GM19238 (cell line): ENCODE data around the gene MAP4K4.

ENCODE experiments used
- DNase-seq: peaks from one replicate; pipeline ENCODE4 v3.0.0; 2011; ENCODE audit warnings: low spot score; ENCODE audit not compliant: insufficient read length

MAP4K4 gene

DNA sequence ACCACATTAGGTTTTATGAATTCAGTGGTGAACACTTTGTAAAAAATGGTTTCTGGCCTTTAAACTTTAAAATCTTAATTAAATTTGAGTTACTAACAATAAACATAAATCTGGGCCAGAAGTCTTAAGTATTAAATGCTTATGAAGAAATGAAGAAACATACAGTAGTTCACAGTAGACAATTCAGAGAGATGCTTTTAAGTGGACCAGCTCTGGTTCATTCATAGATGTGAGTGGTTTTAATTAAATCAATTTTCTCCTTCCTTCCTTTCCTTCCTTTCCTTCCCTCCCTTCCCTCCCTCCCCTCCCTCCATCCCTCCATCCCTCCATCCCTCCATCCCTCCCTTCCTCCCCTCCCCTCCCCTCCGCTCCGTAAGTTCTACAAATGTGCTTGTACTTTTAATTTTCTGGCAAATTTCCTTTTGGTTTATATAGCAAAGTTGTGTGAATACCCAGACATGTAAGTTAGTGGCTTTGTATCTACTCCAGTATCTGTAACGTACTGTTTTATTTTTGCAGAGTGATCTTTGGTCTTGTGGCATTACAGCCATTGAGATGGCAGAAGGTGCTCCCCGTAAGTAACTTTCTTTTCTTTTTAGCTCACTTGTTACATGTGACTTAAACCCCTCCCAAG lies 136.5 kb downstream of the MAP4K4 start:
- no peak for DNase-seq

DNA sequence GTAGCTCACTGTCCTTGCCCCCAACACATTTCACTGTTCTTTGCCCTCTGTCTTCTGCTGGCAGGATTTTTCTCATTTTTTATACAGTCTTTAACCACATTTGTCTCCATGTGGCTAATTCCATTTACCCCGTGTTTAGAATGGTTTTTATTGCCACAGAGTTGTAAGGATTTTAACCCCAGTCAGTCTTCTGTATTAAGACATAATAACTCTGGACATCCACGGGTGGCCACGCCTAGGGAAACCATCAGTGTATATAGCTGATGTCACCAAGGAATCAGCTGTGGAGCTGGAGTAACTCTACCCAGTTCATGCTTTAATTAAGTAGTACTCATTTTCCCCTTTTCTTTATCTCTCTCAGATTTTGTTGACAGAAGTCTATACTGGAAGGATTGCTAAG lies 139.8 kb downstream of the MAP4K4 start:
- DNase-seq: no peak

DNA sequence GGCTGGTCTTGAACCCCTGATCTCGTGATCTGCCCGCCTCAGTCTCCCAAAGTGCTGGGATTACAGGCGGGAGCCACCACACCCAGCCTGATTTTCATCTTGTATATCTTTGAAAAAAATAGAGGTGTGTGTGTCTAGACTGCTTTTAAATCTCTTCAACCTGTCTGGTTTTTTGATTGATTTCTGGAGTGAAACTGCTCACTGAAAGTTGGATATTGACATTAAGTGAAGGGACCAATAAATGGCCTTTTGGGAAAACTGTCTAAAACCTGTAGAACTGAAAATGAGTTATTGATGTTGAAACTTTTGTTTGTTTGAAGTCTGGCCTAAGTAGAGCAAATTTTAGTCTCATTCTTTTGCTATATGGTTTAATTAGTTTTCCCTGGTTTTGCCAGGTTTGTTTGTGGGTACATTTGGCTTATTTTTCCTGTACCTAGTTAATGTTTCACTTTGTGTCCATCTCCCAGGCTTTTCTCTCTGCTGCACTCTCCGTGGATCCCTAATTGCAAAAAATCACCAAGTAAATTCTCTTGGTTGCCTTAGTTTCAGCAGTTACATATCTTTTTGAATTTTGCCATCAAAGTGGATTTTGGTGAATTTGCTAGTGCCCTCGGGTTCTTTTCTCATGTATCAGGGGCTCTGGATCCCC lies 144.3 kb downstream of the MAP4K4 start:
- DNase-seq: no peak

DNA sequence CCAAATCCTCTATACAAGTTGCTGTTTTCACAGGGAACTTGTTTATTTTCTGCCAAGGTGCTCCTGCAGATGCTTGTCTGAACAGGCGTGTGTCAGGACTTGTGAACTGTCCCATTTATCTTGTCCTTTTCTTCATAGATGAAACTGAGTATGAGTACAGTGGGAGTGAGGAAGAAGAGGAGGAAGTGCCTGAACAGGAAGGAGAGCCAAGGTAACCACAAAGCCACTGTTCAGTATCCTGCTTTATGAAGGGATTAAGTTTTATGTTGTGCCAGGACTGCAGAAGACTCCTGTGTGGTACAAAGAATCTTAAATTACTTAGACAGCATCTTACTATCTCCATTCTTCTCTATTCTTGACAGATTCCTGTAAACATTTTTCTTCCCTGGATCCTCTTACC lies 145.0 kb downstream of the MAP4K4 start:
- no peak for DNase-seq

DNA sequence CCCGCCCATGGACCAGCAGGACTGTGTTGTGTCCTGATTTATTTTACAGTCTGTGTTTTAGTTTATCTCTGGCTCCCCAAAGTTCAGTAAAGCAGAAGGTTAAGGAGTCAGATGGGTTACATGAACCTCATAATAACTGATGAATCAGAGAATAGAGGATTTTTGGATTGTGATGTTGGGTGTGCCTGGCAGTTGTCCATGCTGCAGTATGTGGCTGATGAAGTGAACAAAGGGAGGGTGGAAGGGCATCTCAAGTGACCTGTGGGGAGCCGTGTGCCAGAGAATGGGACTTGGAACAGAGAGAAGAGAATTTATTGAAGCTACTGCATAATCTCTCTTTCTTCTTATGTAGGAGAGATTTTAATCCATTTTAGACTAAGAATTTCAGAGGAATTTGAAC lies 145.5 kb downstream of the MAP4K4 start:
- no peak for DNase-seq

DNA sequence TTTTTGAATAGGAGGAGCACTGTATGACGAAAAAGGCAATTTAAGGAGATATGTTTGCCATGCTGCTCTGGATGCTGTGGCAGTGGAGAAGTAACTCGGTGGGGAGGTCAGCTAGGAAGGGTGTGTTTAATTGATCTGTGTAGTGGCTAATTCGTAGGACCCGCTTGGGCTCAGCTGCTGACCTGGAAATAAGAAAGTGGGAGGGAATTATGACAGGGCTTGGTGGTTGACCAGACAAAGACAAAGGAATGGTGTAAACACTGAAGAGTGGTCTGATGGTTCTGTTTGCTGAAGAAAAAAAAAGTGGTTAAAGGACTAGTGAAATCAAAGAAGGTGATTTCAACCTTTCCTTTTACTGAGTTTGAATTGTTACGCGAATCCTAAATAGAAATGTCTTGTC lies 146.0 kb downstream of the MAP4K4 start:
- DNase-seq: no peak

DNA sequence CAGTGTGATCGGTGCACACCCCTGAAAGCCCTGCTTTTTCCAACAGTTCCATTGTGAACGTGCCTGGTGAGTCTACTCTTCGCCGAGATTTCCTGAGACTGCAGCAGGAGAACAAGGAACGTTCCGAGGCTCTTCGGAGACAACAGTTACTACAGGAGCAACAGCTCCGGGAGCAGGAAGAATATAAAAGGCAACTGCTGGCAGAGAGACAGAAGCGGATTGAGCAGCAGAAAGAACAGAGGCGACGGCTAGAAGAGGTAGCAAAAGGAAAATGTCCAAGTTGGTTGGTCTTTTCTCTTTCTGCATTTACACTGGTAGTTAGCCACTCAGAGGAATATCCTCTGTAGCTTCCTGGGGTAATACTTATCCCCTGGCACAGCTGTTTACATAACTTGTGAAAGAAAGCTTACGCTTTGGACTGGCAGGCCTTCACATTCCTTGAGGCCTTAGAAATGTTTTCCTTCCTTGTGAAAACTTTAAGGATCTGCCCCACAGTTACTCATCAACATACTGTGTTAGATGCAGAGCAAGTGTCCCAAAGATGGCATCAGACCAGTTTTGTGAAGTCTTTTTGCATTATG lies 146.6 kb downstream of the MAP4K4 start:
- no peak for DNase-seq

DNA sequence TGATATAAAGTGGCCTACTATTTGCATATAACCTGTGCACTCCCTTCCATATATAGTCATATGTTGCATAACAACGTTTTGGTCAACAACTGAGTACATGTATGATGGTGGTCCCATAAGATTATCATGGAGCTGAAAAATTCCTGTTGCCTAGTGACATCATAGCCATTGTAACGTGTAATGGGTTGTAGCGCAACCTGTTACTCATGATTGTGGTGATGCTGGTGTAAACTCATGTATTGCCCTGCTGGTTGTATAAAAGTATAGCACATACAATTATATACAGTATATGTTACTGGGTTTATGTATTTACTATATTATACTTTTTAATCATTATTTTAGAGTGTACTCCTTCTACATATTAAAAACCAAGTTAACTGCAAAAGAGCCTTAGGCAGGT lies 149.5 kb downstream of the MAP4K4 start:
- no peak for DNase-seq

DNA sequence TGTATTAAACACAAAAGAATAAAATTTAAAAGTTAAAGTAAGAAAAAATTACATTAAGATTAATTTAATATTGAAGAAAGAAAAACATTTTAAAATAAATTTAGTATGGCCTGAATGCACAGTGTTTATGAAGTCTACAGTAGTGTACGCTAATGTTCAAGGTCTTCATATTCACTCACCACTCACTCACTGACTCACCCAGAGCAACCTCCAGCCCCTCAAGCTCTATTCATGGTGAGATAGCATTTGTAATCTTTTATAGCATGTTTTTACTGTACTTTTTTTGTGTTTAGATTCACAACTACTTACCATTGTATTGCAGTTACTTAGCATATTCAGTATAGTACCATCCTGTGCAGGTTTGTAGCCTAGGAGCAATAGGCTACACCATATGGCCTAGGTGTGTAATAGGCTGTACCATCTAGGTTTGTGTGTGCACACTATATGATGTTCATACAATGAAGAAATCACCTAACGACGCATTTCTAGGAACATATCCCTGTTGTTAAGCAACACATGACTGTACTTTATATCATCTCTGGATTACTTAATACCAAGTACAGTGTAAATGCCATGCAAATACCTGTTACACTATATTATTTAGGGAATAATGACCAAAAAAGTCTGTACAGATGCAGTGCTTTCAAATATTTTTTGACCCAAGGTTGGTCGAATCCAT lies 150.3 kb downstream of the MAP4K4 start:
- DNase-seq: no peak

DNA sequence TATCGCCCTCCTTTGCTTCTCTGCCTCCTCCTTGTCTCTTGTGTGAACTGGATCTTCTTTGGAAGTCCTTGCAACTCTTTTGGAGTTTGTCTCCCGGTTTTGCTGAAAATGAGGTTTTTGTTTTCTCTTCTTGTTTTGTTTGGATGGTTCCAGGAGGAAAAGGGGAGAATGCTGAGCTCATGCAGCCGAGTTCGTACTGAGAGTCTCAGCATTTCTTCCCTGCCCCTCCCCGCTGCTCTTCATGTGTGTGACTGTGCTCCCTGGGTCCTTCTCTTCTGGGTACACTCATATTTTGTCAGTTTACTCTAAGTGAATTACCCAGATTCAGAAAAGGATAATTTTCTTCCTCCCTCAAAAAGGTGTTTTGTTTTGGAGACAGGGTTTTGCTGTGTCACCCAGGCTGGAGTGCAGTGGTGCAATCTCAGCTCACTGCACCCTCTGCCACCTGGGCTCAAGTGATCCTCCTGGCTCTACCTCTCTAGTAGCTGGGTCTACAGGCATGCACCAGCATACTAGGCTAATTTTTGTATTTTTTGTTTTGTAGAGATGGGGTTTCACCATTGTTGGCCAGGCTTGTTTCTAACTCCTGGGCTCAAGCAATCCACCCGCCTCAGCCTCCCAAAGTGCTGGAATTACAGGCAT lies 151.4 kb downstream of the MAP4K4 start:
- DNase-seq: no peak

DNA sequence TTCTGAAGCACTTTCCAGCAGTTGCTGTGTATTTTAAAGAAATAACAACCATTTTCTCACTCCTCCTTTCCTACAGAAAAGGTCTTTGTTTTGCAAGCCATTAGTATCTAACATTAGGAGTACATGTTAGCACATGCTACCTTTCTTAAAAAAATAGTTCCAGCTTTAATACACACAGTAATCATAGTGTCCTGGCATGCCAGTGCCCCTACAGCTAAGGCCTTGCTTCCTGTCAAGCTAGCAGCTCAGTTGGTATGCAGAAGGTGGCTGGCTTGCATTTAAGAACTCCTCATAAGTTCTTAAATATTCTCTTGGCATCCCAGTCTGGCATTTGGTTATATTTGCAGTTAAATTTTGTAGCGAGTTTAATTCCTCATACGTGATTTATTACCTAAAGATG lies 152.9 kb downstream of the MAP4K4 start:
- DNase-seq: no peak

DNA sequence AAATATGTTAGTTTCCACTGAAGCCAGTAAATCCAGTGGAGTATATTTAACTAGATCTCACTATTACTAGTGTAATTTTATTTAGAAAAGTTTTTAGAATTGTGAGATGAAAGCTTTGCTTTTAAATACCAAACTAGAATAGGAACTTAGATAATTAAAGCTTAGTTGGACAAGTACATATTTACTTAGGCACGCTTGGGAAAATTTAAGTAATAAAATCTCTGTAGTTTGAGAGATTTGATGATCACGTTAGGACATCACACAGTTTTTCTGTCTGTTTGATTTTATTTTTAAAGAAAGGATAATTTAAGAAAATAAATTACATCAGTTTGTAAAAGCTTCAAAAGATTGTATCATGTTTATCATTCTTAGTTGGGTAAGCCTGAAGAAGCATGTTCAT lies 153.5 kb downstream of the MAP4K4 start:
- no peak for DNase-seq

DNA sequence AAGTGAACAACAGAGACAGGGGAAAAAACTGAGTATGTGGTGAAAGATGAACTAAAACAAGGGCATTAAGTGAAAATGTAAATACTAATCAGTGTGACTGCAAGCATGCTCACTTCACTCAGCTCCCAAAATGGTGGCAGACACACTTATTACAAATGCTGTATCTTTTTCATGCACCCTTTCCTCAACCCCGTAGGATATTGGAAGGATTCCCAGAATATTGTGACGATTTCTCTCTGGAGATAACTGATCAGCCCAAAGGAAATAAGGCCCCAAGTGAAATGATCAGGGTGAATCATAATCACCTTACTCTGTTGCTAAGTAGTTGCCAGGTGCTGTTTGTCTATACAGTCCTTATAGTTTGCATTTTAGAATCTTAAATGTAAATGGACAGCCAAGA lies 155.3 kb downstream of the MAP4K4 start:
- no peak for DNase-seq

DNA sequence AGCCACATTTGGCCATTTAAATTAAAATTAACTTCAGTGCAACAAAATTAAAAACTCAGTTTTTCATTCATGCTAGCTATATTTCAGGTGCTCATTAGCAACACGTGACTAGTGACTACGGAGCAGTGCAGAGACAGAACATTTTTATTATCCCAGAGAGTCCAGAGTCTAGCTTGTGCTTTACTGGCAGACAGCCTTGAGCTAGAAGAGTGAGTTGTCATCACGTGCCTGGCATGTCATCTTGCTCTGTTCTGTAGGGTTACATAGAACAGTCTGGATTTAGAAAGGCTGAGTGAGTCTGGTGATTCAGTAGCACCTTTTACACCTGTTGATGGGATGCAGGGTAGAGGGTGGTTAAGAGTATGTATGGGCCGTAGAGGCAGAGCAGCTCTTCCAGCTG lies 157.4 kb downstream of the MAP4K4 start:
- no peak for DNase-seq

DNA sequence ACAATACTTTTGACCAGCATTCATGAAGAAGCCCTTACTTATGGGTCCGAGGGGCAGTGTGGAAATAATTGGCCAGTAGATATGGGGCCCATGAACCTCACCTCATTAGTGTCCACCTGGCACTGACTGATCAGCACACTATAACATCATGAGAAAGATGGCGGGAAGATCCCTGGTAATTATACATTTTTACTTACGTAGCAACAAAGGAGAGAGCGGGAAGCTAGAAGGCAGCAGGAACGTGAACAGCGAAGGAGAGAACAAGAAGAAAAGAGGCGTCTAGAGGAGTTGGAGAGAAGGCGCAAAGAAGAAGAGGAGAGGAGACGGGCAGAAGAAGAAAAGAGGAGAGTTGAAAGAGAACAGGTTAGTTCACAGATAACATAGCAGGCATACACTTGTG lies 158.3 kb downstream of the MAP4K4 start:
- DNase-seq: no peak

DNA sequence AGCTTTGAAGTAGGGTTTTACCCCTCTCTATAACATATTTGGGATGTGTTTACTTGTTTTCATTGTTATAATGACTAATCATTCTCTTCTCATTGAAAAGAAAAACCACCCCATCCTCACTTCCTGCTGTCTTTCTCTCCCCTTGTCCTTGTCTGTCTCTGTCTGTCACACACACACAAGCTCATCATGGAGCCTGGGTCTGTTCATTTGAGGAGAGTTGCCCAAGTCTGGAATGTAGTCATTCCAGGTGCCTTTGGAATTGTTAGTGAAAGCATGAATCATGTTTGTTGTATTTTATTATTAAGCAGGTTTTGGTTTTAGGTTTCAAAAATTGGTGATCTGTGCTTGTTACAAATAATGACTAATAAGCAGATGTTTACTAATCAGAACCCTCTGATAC lies 160.7 kb downstream of the MAP4K4 start:
- no peak for DNase-seq

DNA sequence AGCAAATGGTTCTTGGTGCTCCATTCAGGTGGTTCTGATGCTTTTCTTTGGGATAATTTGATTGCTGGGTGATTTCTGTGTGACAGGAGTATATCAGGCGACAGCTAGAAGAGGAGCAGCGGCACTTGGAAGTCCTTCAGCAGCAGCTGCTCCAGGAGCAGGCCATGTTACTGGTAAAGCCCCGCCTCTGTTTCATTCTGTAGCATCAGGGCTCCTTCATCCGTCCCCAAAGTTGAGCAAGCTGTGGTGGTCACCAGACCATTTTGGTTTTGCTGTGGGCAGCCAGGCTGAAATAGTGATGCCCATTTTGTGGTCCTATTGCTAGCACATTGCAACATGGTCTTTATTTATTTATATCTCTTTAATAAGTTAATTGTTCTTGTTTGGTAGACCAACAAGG lies 161.4 kb downstream of the MAP4K4 start:
- DNase-seq: no peak

DNA sequence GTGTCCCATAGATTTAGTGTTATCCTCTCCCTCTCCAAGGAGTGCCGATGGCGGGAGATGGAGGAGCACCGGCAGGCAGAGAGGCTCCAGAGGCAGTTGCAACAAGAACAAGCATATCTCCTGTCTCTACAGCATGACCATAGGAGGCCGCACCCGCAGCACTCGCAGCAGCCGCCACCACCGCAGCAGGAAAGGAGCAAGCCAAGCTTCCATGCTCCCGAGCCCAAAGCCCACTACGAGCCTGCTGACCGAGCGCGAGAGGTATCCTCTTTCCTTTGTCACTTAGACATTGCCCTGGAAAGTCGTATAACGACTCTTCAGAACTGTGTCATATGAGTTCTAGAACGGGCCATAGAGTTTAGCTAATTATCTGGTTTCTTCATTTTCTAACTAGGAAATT lies 162.1 kb downstream of the MAP4K4 start:
- DNase-seq: no peak

DNA sequence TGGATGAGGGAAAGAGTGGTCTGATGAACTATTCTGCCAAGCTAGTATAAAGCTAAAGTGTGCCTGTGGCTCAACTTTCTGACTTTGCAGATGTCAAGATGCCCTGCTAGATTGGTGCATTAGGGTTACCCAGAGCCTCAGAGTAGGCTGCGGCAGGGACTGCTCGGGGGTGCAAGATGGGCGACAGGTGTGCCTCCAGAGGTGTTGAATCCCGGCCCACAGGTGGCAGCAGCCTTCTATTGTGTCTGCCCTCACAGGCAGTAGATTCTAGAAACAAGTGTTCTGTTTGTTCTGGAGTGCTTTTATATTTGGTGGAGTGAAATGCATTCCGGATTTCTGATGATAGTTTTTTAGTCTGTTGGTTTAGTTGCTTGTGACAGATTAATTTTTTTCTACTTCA lies 162.7 kb downstream of the MAP4K4 start:
- DNase-seq: no peak

DNA sequence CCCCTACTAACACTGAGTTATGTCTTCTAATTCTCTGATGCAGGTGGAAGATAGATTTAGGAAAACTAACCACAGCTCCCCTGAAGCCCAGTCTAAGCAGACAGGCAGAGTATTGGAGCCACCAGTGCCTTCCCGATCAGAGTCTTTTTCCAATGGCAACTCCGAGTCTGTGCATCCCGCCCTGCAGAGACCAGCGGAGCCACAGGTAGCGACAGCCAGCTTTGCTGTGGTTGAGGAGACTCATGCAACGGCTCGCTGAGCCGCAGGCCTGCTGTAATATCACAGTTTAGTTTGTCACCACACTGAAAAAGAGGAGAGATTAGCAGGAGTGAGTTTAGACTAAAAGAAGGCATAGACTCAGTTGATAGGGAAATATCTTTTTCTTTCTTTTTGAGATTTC lies 163.3 kb downstream of the MAP4K4 start:
- DNase-seq: no peak

DNA sequence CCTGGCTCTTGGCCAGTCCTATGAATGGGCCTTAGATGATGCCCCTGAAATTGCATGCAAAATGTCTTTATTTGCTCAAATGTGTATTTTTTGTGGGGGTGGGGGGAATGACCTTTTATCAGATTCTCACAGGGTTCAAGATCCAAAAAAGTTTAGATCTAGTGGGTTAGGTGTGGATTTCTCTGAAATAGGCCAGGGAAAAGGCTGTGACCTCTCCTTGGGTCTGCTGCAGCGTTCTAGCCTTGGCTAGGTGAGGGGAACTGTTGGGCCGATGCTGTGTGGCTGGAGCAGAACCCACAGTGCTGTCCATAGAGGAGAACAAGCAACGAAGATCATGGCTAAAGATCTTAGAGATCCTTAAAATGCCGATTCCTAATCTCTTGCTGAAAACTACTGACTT lies 163.9 kb downstream of the MAP4K4 start:
- DNase-seq: no peak

DNA sequence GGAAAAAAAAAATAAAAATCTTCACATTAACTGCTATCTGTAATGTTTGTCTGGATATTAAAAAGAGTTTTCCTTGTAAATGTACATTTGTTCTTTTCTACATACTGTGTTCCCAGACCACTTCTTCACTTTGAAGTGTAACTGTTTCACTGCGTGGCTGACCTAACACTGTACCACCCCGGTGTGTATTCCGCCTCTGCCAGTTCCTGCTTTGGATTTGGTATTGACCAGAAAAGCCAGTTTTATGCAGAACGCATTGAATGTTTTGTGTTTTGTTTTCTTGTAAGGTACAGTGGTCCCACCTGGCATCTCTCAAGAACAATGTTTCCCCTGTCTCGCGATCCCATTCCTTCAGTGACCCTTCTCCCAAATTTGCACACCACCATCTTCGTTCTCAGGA lies 166.0 kb downstream of the MAP4K4 start:
- DNase-seq: no peak
